K562 (cell line): ENCODE measurements around the gene PIGV. TPM values are rescaled to one million over a fixed set of nuclear protein-coding genes. Genes with fewer than 3 reads are reported as not detected.
A peak's percentile ranks its signal among the peaks of the same experiment; 100 is the strongest.

ENCODE experiments used
- ARID1B ChIP-seq: fragments of 450-650 bp; IDR thresholded peaks from 2 replicates; pipeline ENCODE4 v1.6.1; 2016; ENCODE audit warnings: antibody characterized with exemption, mild to moderate bottlenecking, inconsistent platforms
- ARID2 ChIP-seq: fragments of 450-650 bp; IDR thresholded peaks from 2 replicates; pipeline ENCODE4 v1.6.1; 2017; ENCODE audit warnings: antibody characterized with exemption, mild to moderate bottlenecking
- BRD9 ChIP-seq: fragments of 450-650 bp; IDR thresholded peaks from 2 replicates; pipeline ENCODE4 v1.6.1; 2018; ENCODE audit warnings: low read depth; ENCODE audit not compliant: partially characterized antibody
- CBFA2T3 ChIP-seq: fragments of 450-650 bp; IDR thresholded peaks from 2 replicates; pipeline ENCODE4 v1.6.1; 2017
- ETV1 ChIP-seq: fragments of 450-650 bp; conservative IDR thresholded peaks from 2 replicates; pipeline ENCODE4 v1.6.1; 2016; ENCODE audit warnings: missing genetic modification characterization, control low read depth, low read depth, missing compliant biosample characterization
- ETV5 ChIP-seq: sonication (generic); formaldehyde crosslinking; IDR thresholded peaks from 2 replicates; pipeline ENCODE4 v1.4.0; 2020; ENCODE audit warnings: low read depth, mild to moderate bottlenecking, missing genetic modification reagents
- FOXK2 ChIP-seq, 2 experiments: fragments of 450-650 bp; IDR thresholded peaks in 1 of 2; conservative IDR thresholded peaks in 1 of 2; 2 replicates each; pipeline ENCODE4 v1.6.1; 2016; ENCODE audit warnings: low read depth in 2 of 2, mild to moderate bottlenecking in 1 of 2
- GATAD2B ChIP-seq: fragments of 450-650 bp; IDR thresholded peaks from 2 replicates; pipeline ENCODE4 v1.6.1; 2017; ENCODE audit warnings: mild to moderate bottlenecking, borderline replicate concordance
- HEY1 ChIP-seq: fragments of 250-450 bp; sonication (Bioruptor Pico); IDR thresholded peaks from 2 replicates; pipeline ENCODE4 v1.5.0; 2020; ENCODE audit warnings: mild to moderate bottlenecking, moderate library complexity, borderline replicate concordance
- HMBOX1 ChIP-seq: sonication (generic); IDR thresholded peaks from 2 replicates; pipeline ENCODE4 v1.6.1; 2016
- JUND ChIP-seq, 2 experiments: IDR thresholded peaks; 2 replicates in 1 of 2; 3 replicates in 1 of 2; pipeline ENCODE4 v1.6.1; 2011; ENCODE audit warnings: borderline replicate concordance in 2 of 2, low read depth in 2 of 2, low read length in 2 of 2, improper control_type of control experiment in 1 of 2, missing biosample characterization in 1 of 2, missing genetic modification characterization in 1 of 2, missing genetic modification reagents in 1 of 2
- KDM1A ChIP-seq, 2 experiments: fragments of 450-650 bp; IDR thresholded peaks; 2 replicates each; pipeline ENCODE4 v1.6.1; 2016; ENCODE audit warnings: mild to moderate bottlenecking in 2 of 2
- MIER1 ChIP-seq: fragments of 450-650 bp; IDR thresholded peaks from 2 replicates; pipeline ENCODE4 v1.6.1; 2016; ENCODE audit warnings: antibody characterized with exemption, mild to moderate bottlenecking, low read depth
- NCOA2 ChIP-seq, 2 experiments: fragments of 450-650 bp; IDR thresholded peaks; 2 replicates each; pipeline ENCODE4 v1.6.1; 2018; ENCODE audit warnings: mild to moderate bottlenecking in 2 of 2, moderate library complexity in 1 of 2; ENCODE audit not compliant: partially characterized antibody in 2 of 2
- NFXL1 ChIP-seq: fragments of 450-650 bp; formaldehyde crosslinking; IDR thresholded peaks from 2 replicates; pipeline ENCODE4 v1.4.0; 2021; ENCODE audit warnings: mild to moderate bottlenecking
- NR2C2 ChIP-seq, 2 experiments: fragments of 200-800 bp in 1 of 2; sonication (Bioruptor generic) in 1 of 2; sonication (generic) in 1 of 2; formaldehyde crosslinking in 1 of 2; IDR thresholded peaks; 2 replicates each; pipeline versions ENCODE4 v1.6.1 to v1.8.0; 2016 to 2022; ENCODE audit warnings: mild to moderate bottlenecking in 1 of 2, missing compliant biosample characterization in 1 of 2, missing genetic modification characterization in 1 of 2, missing genetic modification reagents in 1 of 2
- NRF1 ChIP-seq, 2 experiments: fragments of 450-650 bp; IDR thresholded peaks in 1 of 2; conservative IDR thresholded peaks in 1 of 2; 2 replicates each; pipeline ENCODE4 v1.6.1; 2014; ENCODE audit warnings: mild to moderate bottlenecking in 2 of 2
- PBX2 ChIP-seq, 2 experiments: IDR thresholded peaks in 1 of 2; conservative IDR thresholded peaks in 1 of 2; 2 replicates each; pipeline ENCODE4 v1.6.1; 2016; ENCODE audit warnings: low read depth in 2 of 2, mild to moderate bottlenecking in 1 of 2, missing compliant biosample characterization in 1 of 2, missing genetic modification characterization in 1 of 2, moderate library complexity in 1 of 2
- SMAD1 ChIP-seq: fragments of 150-350 bp; IDR thresholded peaks from 2 replicates; pipeline ENCODE4 v1.6.1; 2014; ENCODE audit warnings: low read length, low read depth; ENCODE audit not compliant: partially characterized antibody
- SNAPC5 ChIP-seq: fragments of 250-450 bp; sonication (Bioruptor Pico); IDR thresholded peaks from 2 replicates; pipeline ENCODE4 v1.8.0; 2021; ENCODE audit warnings: moderate library complexity, mild to moderate bottlenecking, inconsistent platforms
- THRAP3 ChIP-seq: fragments of 450-650 bp; IDR thresholded peaks from 2 replicates; pipeline ENCODE4 v1.6.1; 2016; ENCODE audit warnings: mild to moderate bottlenecking, inconsistent platforms, borderline replicate concordance
- TOE1 ChIP-seq, 2 experiments: fragments of 450-650 bp in 1 of 2; sonication (generic) in 1 of 2; formaldehyde crosslinking in 1 of 2; IDR thresholded peaks; 2 replicates each; pipeline versions ENCODE4 v1.7.1 to v1.8.0; 2016 to 2022; ENCODE audit warnings: borderline replicate concordance in 2 of 2, mild to moderate bottlenecking in 2 of 2, antibody characterized with exemption in 1 of 2, inconsistent platforms in 1 of 2, low read depth in 1 of 2, missing genetic modification reagents in 1 of 2, moderate library complexity in 1 of 2
- TRIM28 ChIP-seq: fragments of 450-650 bp; IDR thresholded peaks from 2 replicates; pipeline ENCODE4 v1.6.1; 2017
- ZNF133 ChIP-seq: fragments of 250-450 bp; sonication (Bioruptor Pico); IDR thresholded peaks from 2 replicates; pipeline ENCODE4 v1.4.0; 2020; ENCODE audit warnings: mild to moderate bottlenecking
- ZNF23 ChIP-seq: fragments of 250-450 bp; sonication (Bioruptor Pico); IDR thresholded peaks from 2 replicates; pipeline ENCODE4 v1.4.0; 2020; ENCODE audit warnings: mild to moderate bottlenecking
- ZNF76 ChIP-seq: fragments of 250-450 bp; sonication (Bioruptor Pico); IDR thresholded peaks from 2 replicates; pipeline ENCODE4 v1.4.0; 2020; ENCODE audit warnings: mild to moderate bottlenecking, moderate library complexity, borderline replicate concordance
- polyA plus RNA-seq, 8 experiments: library from polyadenylated mRNA; depleted of rRNA in 4 of 8; stranded (reverse) in 5 of 8; unstranded in 3 of 8; fragments of >200 nt; fragmentation: Nextera tagmentation in 2 of 8; fragmentation: Illumina TruSeq in 1 of 8; extraction: Ambion mirVana in 2 of 8; extraction: Trizol in 1 of 8; gene quantifications; 2 replicates each; pipeline versions ENCODE4 v1.2.1 to v1.2.3, GENCODE V29; 2011 to 2014; ENCODE audit warnings: inconsistent platforms in 1 of 8, missing spikeins in 1 of 8
- total RNA-seq, 7 experiments: library from RNA; depleted of rRNA in 6 of 7; stranded (reverse); fragments of >200 nt in 6 of 7; fragmentation: Illumina TruSeq in 2 of 7; extraction: Trizol in 2 of 7; gene quantifications; 2 replicates each; pipeline versions ENCODE4 v1.2.1 to v1.2.3, GENCODE V29; 2011 to 2021; ENCODE audit warnings: low replicate concordance in 1 of 7

PIGV gene
- total and polyA plus RNA-seq, 9 of the 15 experiments (the other 6 are each of a cell fraction or from before 2014, with no cell fraction given): 8.4 to 21.8 (median 11.7) TPM

- TF ChIP-seq SMAD1: peak; percentile 65
- TF ChIP-seq GATAD2B: peak; percentile 65; the same call in 1 of the 2 replicates
- no peak for TF ChIP-seq NFXL1 (CRISPR knock-in tag)
- no peak for TF ChIP-seq NR2C2 (CRISPR knock-in tag; IDR thresholded peaks at IDR 0.05)
- no peak for TF ChIP-seq NR2C2 (tag; IDR thresholded peaks at IDR 0.05)
- peak; percentile 99 for TF ChIP-seq HMBOX1
- no peak for TF ChIP-seq TOE1 (IDR thresholded peaks at IDR 0.05; ENCODE audit: borderline replicate concordance)
- no peak for TF ChIP-seq TOE1 (CRISPR knock-in tag; IDR thresholded peaks at IDR 0.05; ENCODE audit: borderline replicate concordance, low read depth)
- TF ChIP-seq ETV5 (CRISPR knock-in tag): no peak
- TF ChIP-seq HEY1 (CRISPR knock-in tag): no peak
- TF ChIP-seq ARID2: no peak
- no peak for TF ChIP-seq ZNF133 (CRISPR knock-in tag)
- no peak for TF ChIP-seq ZNF23 (CRISPR knock-in tag)
- peak; percentile 15; the same call in 1 of the 2 replicates for TF ChIP-seq TRIM28
- TF ChIP-seq MIER1: no peak
- TF ChIP-seq FOXK2 (conservative IDR thresholded peaks at IDR 0.05 in 1 of 2, IDR thresholded peaks at IDR 0.05 in 1 of 2; ENCODE audit: low read depth in 2 of 2): peak; percentile 84 to 85; a peak in 3 of 4 replicates
- TF ChIP-seq ZNF76: no peak
- TF ChIP-seq NRF1 (conservative IDR thresholded peaks at IDR 0.05 in 1 of 2, IDR thresholded peaks at IDR 0.05 in 1 of 2): no peak
- TF ChIP-seq JUND (IDR thresholded peaks at IDR 0.05; ENCODE audit: borderline replicate concordance, low read depth, low read length): peak; percentile 64
- no peak; the same call in 2 of the 3 replicates for TF ChIP-seq JUND (tag; IDR thresholded peaks at IDR 0.05; ENCODE audit: borderline replicate concordance, low read depth, low read length)
- TF ChIP-seq CBFA2T3: peak; percentile 99
- TF ChIP-seq ARID1B: peak; percentile 98
- TF ChIP-seq PBX2 (CRISPR knock-in tag; IDR thresholded peaks at IDR 0.05; ENCODE audit: low read depth): no peak
- peak; percentile 40; the same call in 1 of the 2 replicates for TF ChIP-seq PBX2 (tag; conservative IDR thresholded peaks at IDR 0.05; ENCODE audit: low read depth)
- TF ChIP-seq BRD9: peak; percentile 78
- no peak for TF ChIP-seq NCOA2 (IDR thresholded peaks at IDR 0.05; ENCODE audit: partially characterized antibody in 2 of 2)
- no peak for TF ChIP-seq THRAP3
- TF ChIP-seq KDM1A (IDR thresholded peaks at IDR 0.05): peak; percentile 84 to 89
- TF ChIP-seq ETV1 (tag): peak; percentile 46; the same call in 1 of the 2 replicates
- TF ChIP-seq SNAPC5 (CRISPR knock-in tag): no peak
Measured at GRCh38 chr1:26791626-26792025, 3.9 kb downstream of the PIGV start (continued).
